Measurements from ENCODE around the gene PAFAH1B1. TPM values are rescaled to one million over a fixed set of nuclear protein-coding genes. Genes with fewer than 3 reads are reported as not detected.

PAFAH1B1 gene
- total RNA-seq, 1 experiment from 2014 or later: 114 TPM

GRCh38 chr17:2684549-2684948, 91.1 kb downstream of the PAFAH1B1 start (continued):
- TF ChIP-seq ZNF281 (CRISPR knock-in tag; IDR thresholded peaks at IDR 0.05) (no peak), KAT7 (CRISPR knock-in tag; IDR thresholded peaks at IDR 0.05; ENCODE audit: borderline replicate concordance) (no peak), MLX (CRISPR knock-in tag; IDR thresholded peaks at IDR 0.05) (no peak), ATF2 (CRISPR knock-in tag; IDR thresholded peaks at IDR 0.05; ENCODE audit: borderline replicate concordance, low read depth) (no peak), SMAD3 (CRISPR knock-in tag; IDR thresholded peaks at IDR 0.05; ENCODE audit: borderline replicate concordance) (no peak)

- H3K27me3 Mint-ChIP-seq (ENCODE audit: low read depth): no peaks in the 10 kb centered on the region
- no peaks in the 10 kb centered on the region for H3K9me3 Mint-ChIP-seq
- ATAC-seq: peak; percentile 24
- CTCF ChIA-PET: interaction anchor here (0.6 to 3.1 kb wide), 6 partner anchors 66 to 333 kb away, joined by 3 to 14 read pairs (median 6); no protein-coding TSS in a partner anchor
- H3K27ac Mint-ChIP-seq: peak overlapping the region; percentile 72; the same call in 1 of the 2 replicates
- no peak for DNase-seq (ENCODE audit: low spot score)
- peaks cover 24% of the 10 kb centered on the region for H3K36me3 Mint-ChIP-seq
- POLR2A ChIA-PET: interaction anchor here (0.7 kb wide), 2 partner anchors 21 to 94 kb away, joined by 3 to 4 read pairs; no protein-coding TSS in a partner anchor
- TF ChIP-seq ZNF121 (CRISPR knock-in tag; IDR thresholded peaks at IDR 0.05) (peak; percentile 54), CREM (CRISPR knock-in tag; IDR thresholded peaks at IDR 0.05) (no peak)
- H3K4me1 Mint-ChIP-seq: peaks cover 5% of the 10 kb centered on the region
- no peak overlapping the region for H3K4me3 Mint-ChIP-seq
Measured at GRCh38 chr17:2685696-2686095, 92.2 kb downstream of the PAFAH1B1 start.

GRCh38 chr17:2687074-2687418, 93.6 kb downstream of the PAFAH1B1 start:
- Mint-ChIP-seq H3K36me3 (peaks cover 12% of the 10 kb centered on the region), H3K4me1 (peaks cover 5% of the 10 kb centered on the region), H3K27me3 (ENCODE audit: low read depth) (no peaks in the 10 kb centered on the region), H3K27ac (peak overlapping the region; percentile 78; the same call in 1 of the 2 replicates), H3K9me3 (no peaks in the 10 kb centered on the region), H3K4me3 (no peak overlapping the region)
- TF ChIP-seq CTCF (IDR thresholded peaks at IDR 0.05) (no peak), AFF4 (CRISPR knock-in tag; IDR thresholded peaks at IDR 0.05; ENCODE audit: borderline replicate concordance) (no peak), EMX1 (CRISPR knock-in tag; IDR thresholded peaks at IDR 0.05) (0 out of 2 replicates have a peak, but pooled peaks have one; percentile 6), TEAD1 (CRISPR knock-in tag; IDR thresholded peaks at IDR 0.05) (no peak), ERG (CRISPR knock-in tag; IDR thresholded peaks at IDR 0.05) (0 out of 2 replicates have a peak, but pooled peaks have one; percentile 52), ATF3 (CRISPR knock-in tag; conservative IDR thresholded peaks at IDR 0.05) (no peak), OVOL2 (CRISPR knock-in tag; IDR thresholded peaks at IDR 0.05; ENCODE audit: borderline replicate concordance) (no peak)
- no peak for DNase-seq (ENCODE audit: low spot score)
- no peak for ATAC-seq
- ChIA-PET POLR2A (interaction anchor here (1.0 kb wide), 1 partner anchor 294 kb away, joined by 3 read pairs; no protein-coding TSS in a partner anchor), CTCF (interaction anchor here (0.9 to 3.1 kb wide), 5 partner anchors 16 to 304 kb away, joined by 3 to 14 read pairs (median 5); no protein-coding TSS in a partner anchor)

Data from WTC11 (cell line).